H9 (cell line): ENCODE data around the gene GNA12. TPM values are rescaled to one million over a fixed set of nuclear protein-coding genes. Genes with fewer than 3 reads are reported as not detected.

Experiments used
- DNase-seq: peaks from one replicate; pipeline ENCODE4 v3.0.0-alpha.2; 2017
- H2AFZ ChIP-seq: one replicate; pipeline ENCODE4 v1.6.1; 2013; ENCODE audit warnings: mild to moderate bottlenecking, low read length, control low read depth, moderate library complexity
- H2AK5ac ChIP-seq: 2 replicates; pipeline ENCODE4 v1.6.1; 2013; ENCODE audit warnings: low read length, control low read depth, mixed read lengths; ENCODE audit not compliant: insufficient read length
- H2BK120ac ChIP-seq: one replicate; pipeline ENCODE4 v1.6.1; 2013; ENCODE audit warnings: low read depth, mild to moderate bottlenecking, low read length, control low read depth, inconsistent platforms; ENCODE audit not compliant: poor library complexity, severe bottlenecking
- H2BK12ac ChIP-seq: 2 replicates; pipeline ENCODE4 v1.6.1; 2013; ENCODE audit warnings: low read length, control low read depth, mixed read lengths, low read depth; ENCODE audit not compliant: insufficient read length
- H2BK15ac ChIP-seq: 2 replicates; pipeline ENCODE4 v1.6.1; 2013; ENCODE audit warnings: low read depth, low read length, control low read depth
- H2BK20ac ChIP-seq: one replicate; pipeline ENCODE4 v1.6.1; 2013; ENCODE audit warnings: low read depth, mild to moderate bottlenecking, low read length, control low read depth, inconsistent platforms; ENCODE audit not compliant: poor library complexity, severe bottlenecking
- H2BK5ac ChIP-seq: 2 replicates; pipeline ENCODE4 v1.6.1; 2013; ENCODE audit warnings: low read length, control low read depth, mixed read lengths; ENCODE audit not compliant: insufficient read length
- H3K14ac ChIP-seq: 2 replicates; pipeline ENCODE4 v1.6.1; 2013; ENCODE audit warnings: low read length, control low read depth; ENCODE audit not compliant: insufficient read depth
- H3K18ac ChIP-seq: 2 replicates; pipeline ENCODE4 v1.6.1; 2013; ENCODE audit warnings: low read depth, mild to moderate bottlenecking, mixed read lengths, low read length, control low read depth; ENCODE audit not compliant: insufficient read length
- H3K23ac ChIP-seq: 2 replicates; pipeline ENCODE4 v1.6.1; 2013; ENCODE audit warnings: low read length, control low read depth, mixed read lengths, low read depth; ENCODE audit not compliant: insufficient read length
- H3K23me2 ChIP-seq: 2 replicates; pipeline ENCODE4 v1.6.1; 2013; ENCODE audit warnings: low read depth, mild to moderate bottlenecking, mixed read lengths, low read length, control low read depth; ENCODE audit not compliant: insufficient read length, poor library complexity, severe bottlenecking
- H3K27ac ChIP-seq: 2 replicates; pipeline ENCODE4 v1.5.1; 2013; ENCODE audit warnings: low read length, control low read depth, mixed read lengths, low read depth; ENCODE audit not compliant: insufficient read length
- H3K27me3 ChIP-seq: 2 replicates; pipeline ENCODE4 v1.6.1; 2013; ENCODE audit warnings: low read length, control low read depth, inconsistent platforms; ENCODE audit not compliant: insufficient read depth
- H3K4ac ChIP-seq: 2 replicates; pipeline ENCODE4 v1.6.1; 2013; ENCODE audit warnings: low read depth, mild to moderate bottlenecking, control low read depth, inconsistent platforms, low read length, moderate library complexity
- H3K4me1 ChIP-seq: 2 replicates; pipeline ENCODE4 v1.6.1; 2013; ENCODE audit warnings: low read length, control low read depth, inconsistent platforms; ENCODE audit not compliant: insufficient read depth
- H3K4me2 ChIP-seq: 2 replicates; pipeline ENCODE4 v1.6.1; 2013; ENCODE audit warnings: low read length, control low read depth, mixed read lengths; ENCODE audit not compliant: insufficient read length, insufficient read depth
- H3K56ac ChIP-seq: 2 replicates; pipeline ENCODE4 v1.6.1; 2013; ENCODE audit warnings: low read depth, mild to moderate bottlenecking, mixed read lengths, low read length, control low read depth; ENCODE audit not compliant: insufficient read length
- H3K79me1 ChIP-seq: 2 replicates; pipeline ENCODE4 v1.6.1; 2013; ENCODE audit warnings: low read depth, mild to moderate bottlenecking, moderate library complexity, low read length, control low read depth, inconsistent platforms; ENCODE audit not compliant: insufficient read depth, poor library complexity, severe bottlenecking
- H3K79me2 ChIP-seq: 2 replicates; pipeline ENCODE4 v1.6.1; 2013; ENCODE audit warnings: low read length, control low read depth, inconsistent platforms; ENCODE audit not compliant: insufficient read depth
- H3K9ac ChIP-seq: 2 replicates; pipeline ENCODE4 v1.6.1; 2013; ENCODE audit warnings: low read length, control low read depth, mixed read lengths; ENCODE audit not compliant: insufficient read length; ENCODE audit errors: extremely low read depth
- H3K9me3 ChIP-seq: one replicate; pipeline ENCODE4 v1.6.1; 2013; ENCODE audit warnings: low read depth, low read length, inconsistent platforms; ENCODE audit not compliant: control insufficient read depth
- H3T11ph ChIP-seq: one replicate; pipeline ENCODE4 v1.6.1; 2013; ENCODE audit warnings: mild to moderate bottlenecking, low read length, control low read depth, inconsistent platforms
- H4K20me1 ChIP-seq: one replicate; pipeline ENCODE4 v1.6.1; 2013; ENCODE audit not compliant: control insufficient read depth, insufficient read length, insufficient read depth
- H4K5ac ChIP-seq: 2 replicates; pipeline ENCODE4 v1.6.1; 2013; ENCODE audit warnings: low read depth, mild to moderate bottlenecking, mixed read lengths, low read length, control low read depth; ENCODE audit not compliant: insufficient read length
- H4K8ac ChIP-seq: replicated peaks from 2 replicates; pipeline ENCODE4 v1.6.1; 2013; ENCODE audit warnings: low read length, control low read depth, mixed read lengths, low read depth; ENCODE audit not compliant: insufficient read length
- H4K91ac ChIP-seq: 2 replicates; pipeline ENCODE4 v1.6.1; 2013; ENCODE audit warnings: low read depth, mild to moderate bottlenecking, moderate library complexity, mixed read lengths, low read length, control low read depth; ENCODE audit not compliant: insufficient read length
- H3K27ac Mint-ChIP-seq, 3 experiments: 2 replicates in 2 of 3; 3 replicates in 1 of 3; pipeline ENCODE4 v1.8.0; 2020 to 2021; ENCODE audit warnings: mixed read lengths in 3 of 3, mild to moderate bottlenecking in 1 of 3, moderate library complexity in 1 of 3
- H3K27me3 Mint-ChIP-seq: 2 replicates; pipeline ENCODE4 v1.8.0; 2021; ENCODE audit warnings: low read depth, mild to moderate bottlenecking, moderate library complexity, mixed read lengths
- H3K36me3 Mint-ChIP-seq, 3 experiments: 2 replicates in 2 of 3; 3 replicates in 1 of 3; pipeline ENCODE4 v1.8.0; 2020 to 2021; ENCODE audit warnings: low read depth in 3 of 3, mixed read lengths in 3 of 3; ENCODE audit not compliant: insufficient read depth in 1 of 3
- H3K4me1 Mint-ChIP-seq, 2 experiments: 2 replicates each; pipeline ENCODE4 v1.8.0; 2020; ENCODE audit warnings: mixed read lengths in 2 of 2
- H3K4me3 Mint-ChIP-seq, 2 experiments: 2 replicates in 1 of 2; 3 replicates in 1 of 2; pipeline ENCODE4 v1.8.0; 2020 to 2021; ENCODE audit warnings: mild to moderate bottlenecking in 2 of 2, mixed read lengths in 2 of 2, moderate library complexity in 1 of 2
- H3K9me3 Mint-ChIP-seq, 2 experiments: 2 replicates in 1 of 2; 3 replicates in 1 of 2; pipeline ENCODE4 v1.8.0; 2020; ENCODE audit warnings: mild to moderate bottlenecking in 2 of 2, mixed read lengths in 2 of 2, moderate library complexity in 1 of 2
- CTCF ChIP-seq: fragments of 200-600 bp; sonication (generic); conservative IDR thresholded peaks from 3 replicates; pipeline ENCODE4 v1.8.0; 2021; ENCODE audit warnings: antibody characterized with exemption, mild to moderate bottlenecking
- WGBS: extraction: QIAGEN DNeasy Blood & Tissue Kit; methylation state at CpG from one replicate; pipeline ENCODE4 v1.1.7; 2013; ENCODE audit warnings: missing lambda C conversion rate, low lambda C conversion rate, mixed read lengths; ENCODE audit not compliant: insufficient read length; ENCODE audit errors: extremely low coverage; 5-methylcytosine and 5-hydroxymethylcytosine counted together
- total RNA-seq: library from RNA; stranded (reverse); gene quantifications from 2 replicates; pipeline ENCODE4 v1.2.1, GENCODE V29; 2021

Gene GNA12
- total RNA-seq, 1 experiment from 2014 or later: 60.2 TPM

- Histone ChIP-seq H3K27ac (peak overlapping the region; percentile 98), H3K4ac (no peak overlapping the region; the same call in 1 of the 2 replicates), H2AK5ac (no peak overlapping the region), H4K8ac (no peak overlapping the region), H3K9me3 (no peaks in the 10 kb centered on the region), H2AFZ (no peak overlapping the region), H3K14ac (peak overlapping the region; percentile 79; the same call in 1 of the 2 replicates), H4K91ac (peak overlapping the region; percentile 49), H3K9ac (peak overlapping the region; percentile 20), H3K79me1 (peaks cover 3% of the 10 kb centered on the region), H2BK120ac (peak overlapping the region; percentile 15), H3K23me2 (no peaks in the 10 kb centered on the region), H2BK5ac (peak overlapping the region; percentile 81), H3K27me3 (no peaks in the 10 kb centered on the region), H3K4me2 (peak overlapping the region; percentile 61), H4K5ac (peak overlapping the region; percentile 13), H4K20me1 (no peaks in the 10 kb centered on the region), H3K56ac (no peak overlapping the region), H2BK20ac (no peak overlapping the region), H3K18ac (peak overlapping the region; percentile 55), H3K23ac (no peak overlapping the region), H2BK15ac (no peak overlapping the region), H2BK12ac (no peak overlapping the region), H3K79me2 (peaks cover 21% of the 10 kb centered on the region; the same call in 1 of the 2 replicates), H3K4me1 (peaks cover 37% of the 10 kb centered on the region; the same call in 1 of the 2 replicates), H3T11ph (no peak overlapping the region)
- H3K27me3 Mint-ChIP-seq: no peaks in the 10 kb centered on the region
- DNase-seq: no peak
- peak overlapping the region; percentile 97 to 99 (median 98) for H3K27ac Mint-ChIP-seq
- H3K4me3 Mint-ChIP-seq: peak overlapping the region; percentile 53 to 72
- TF ChIP-seq CTCF: no peak
- peaks cover 81 to 82% of the 10 kb centered on the region in 2 experiments for H3K4me1 Mint-ChIP-seq
- no peaks in the 10 kb centered on the region; a peak in 1 of 5 replicates for H3K9me3 Mint-ChIP-seq
- no CpG with 5 or more reads among the region's 20 CpGs for WGBS
- peaks cover 14 to 18% (median 17%) of the 10 kb centered on the region in 3 experiments for H3K36me3 Mint-ChIP-seq
Measured at GRCh38 chr7:2825559-2826227, 18.4 kb downstream of the GNA12 start.
